DND-41 (cell line): ENCODE results near the gene ITPR3.
A peak's percentile ranks its signal among the peaks of the same experiment; 100 is the strongest.

ENCODE experiments used
- ATAC-seq: fragments of 200-7000 bp; cut with Tn5 transposase; 3 replicates; pipeline ENCODE4 v1.9.1; 2021; ENCODE audit warnings: low read depth; ENCODE audit not compliant: insufficient read depth
- DNase-seq: peaks from one replicate; pipeline ENCODE4 v3.0.0-alpha.2; 2020
- H2AFZ ChIP-seq: 2 replicates; pipeline ENCODE4 v1.6.0; 2012; ENCODE audit warnings: low read depth, low read length
- H3K27ac ChIP-seq: 2 replicates; pipeline ENCODE4 v1.5.1; 2012; ENCODE audit warnings: low read length, inconsistent platforms
- H3K27me3 ChIP-seq: fragments of 200-600 bp; sonication (generic); 2 replicates; pipeline ENCODE4 v1.6.0; 2012; ENCODE audit warnings: low read length, mild to moderate bottlenecking, inconsistent platforms; ENCODE audit not compliant: insufficient read depth, poor library complexity
- H3K36me3 ChIP-seq: 2 replicates; pipeline ENCODE4 v1.5.1; 2012; ENCODE audit warnings: low read length, inconsistent platforms; ENCODE audit not compliant: insufficient read depth
- H3K4me1 ChIP-seq: 2 replicates; pipeline ENCODE4 v1.5.1; 2012; ENCODE audit warnings: mild to moderate bottlenecking, low read length; ENCODE audit not compliant: insufficient read depth
- H3K4me2 ChIP-seq: 2 replicates; pipeline ENCODE4 v1.6.0; 2012; ENCODE audit warnings: mild to moderate bottlenecking, moderate library complexity, low read length, inconsistent platforms; ENCODE audit not compliant: insufficient read depth
- H3K4me3 ChIP-seq, 2 experiments: fragments of 200-600 bp in 1 of 2; shearing (Covaris generic) in 1 of 2; 2 replicates each; pipeline ENCODE4 v1.5.1; 2012 to 2016; ENCODE audit warnings: inconsistent platforms in 2 of 2, low read length in 2 of 2, mild to moderate bottlenecking in 2 of 2, low read depth in 1 of 2, moderate library complexity in 1 of 2
- H3K79me2 ChIP-seq: 2 replicates; pipeline ENCODE4 v1.6.0; 2012; ENCODE audit warnings: low read length, inconsistent platforms; ENCODE audit not compliant: insufficient read depth
- H3K9ac ChIP-seq: 2 replicates; pipeline ENCODE4 v1.6.0; 2012; ENCODE audit warnings: low read depth, mild to moderate bottlenecking, inconsistent platforms, low read length, moderate library complexity
- H3K9me3 ChIP-seq: 2 replicates; pipeline ENCODE4 v1.5.1; 2012; ENCODE audit warnings: low read length, moderate library complexity, mild to moderate bottlenecking, inconsistent platforms; ENCODE audit not compliant: insufficient read depth, severe bottlenecking
- H4K20me1 ChIP-seq: 2 replicates; pipeline ENCODE4 v1.6.0; 2012; ENCODE audit warnings: low read length; ENCODE audit not compliant: insufficient read depth
- CTCF ChIP-seq: IDR thresholded peaks from 2 replicates; pipeline ENCODE4 v1.5.1; 2012; ENCODE audit warnings: borderline replicate concordance, low read length, moderate library complexity, mild to moderate bottlenecking; ENCODE audit not compliant: poor library complexity, severe bottlenecking; ENCODE audit errors: extremely low read depth
- EZH2 ChIP-seq: IDR thresholded peaks from 3 replicates; pipeline ENCODE4 v1.6.1; 2012; ENCODE audit warnings: borderline replicate concordance, low read depth, mild to moderate bottlenecking, moderate library complexity, low read length, inconsistent platforms; ENCODE audit not compliant: severe bottlenecking

ITPR3 gene

GRCh38 chr6:33742837-33743236 lies 121.7 kb downstream of the ITPR3 start:
- H3K27ac ChIP-seq, result no peak overlapping the region
- no peaks in the 10 kb centered on the region for H3K79me2 ChIP-seq
- DNase-seq (no peak), ATAC-seq (no peak)
- no peak overlapping the region for H3K9ac ChIP-seq
- no peaks in the 10 kb centered on the region for H3K9me3 ChIP-seq
- TF ChIP-seq CTCF, result no peak
- TF ChIP-seq EZH2, result no peak
- no peaks in the 10 kb centered on the region for H3K36me3 ChIP-seq
- no peak overlapping the region for H2AFZ ChIP-seq
- peaks cover 8% of the 10 kb centered on the region; the same call in 1 of the 2 replicates for H4K20me1 ChIP-seq
- no peaks in the 10 kb centered on the region for H3K4me1 ChIP-seq
- H3K4me2 ChIP-seq, result no peak overlapping the region
- H3K27me3 ChIP-seq, result peaks cover 4% of the 10 kb centered on the region
- H3K4me3 ChIP-seq, result no peak overlapping the region

GRCh38 chr6:33744001-33744848 lies 123.1 kb downstream of the ITPR3 start:
- Histone ChIP-seq H3K4me2 (no peak overlapping the region), H3K9me3 (no peaks in the 10 kb centered on the region), H3K9ac (no peak overlapping the region), H3K27ac (no peak overlapping the region), H3K4me1 (no peaks in the 10 kb centered on the region), H3K27me3 (peaks cover 4% of the 10 kb centered on the region), H3K4me3 (no peak overlapping the region), H3K36me3 (no peaks in the 10 kb centered on the region), H2AFZ (no peak overlapping the region), H3K79me2 (no peaks in the 10 kb centered on the region), H4K20me1 (peaks cover 11% of the 10 kb centered on the region; the same call in 1 of the 2 replicates)
- DNase-seq (peak; percentile 74), ATAC-seq (peak; percentile 96)
- TF ChIP-seq EZH2, result no peak
- TF ChIP-seq CTCF, result peak; percentile 99

GRCh38 chr6:33744895-33745546 lies 123.9 kb downstream of the ITPR3 start:
- TF ChIP-seq CTCF (no peak), EZH2 (no peak)
- no peak overlapping the region for H3K4me3 ChIP-seq
- no peaks in the 10 kb centered on the region for H3K9me3 ChIP-seq
- no peak overlapping the region for H3K4me2 ChIP-seq
- 0 out of 3 replicates have a peak, but pooled peaks have one; percentile 17 for ATAC-seq
- H3K27ac ChIP-seq, result no peak overlapping the region
- no peaks in the 10 kb centered on the region for H3K36me3 ChIP-seq
- H3K9ac ChIP-seq, result no peak overlapping the region
- DNase-seq, result no peak
- H3K27me3 ChIP-seq, result peaks cover 4% of the 10 kb centered on the region
- H2AFZ ChIP-seq, result no peak overlapping the region
- no peaks in the 10 kb centered on the region for H3K79me2 ChIP-seq
- H4K20me1 ChIP-seq, result peaks cover 8% of the 10 kb centered on the region; the same call in 1 of the 2 replicates
- no peaks in the 10 kb centered on the region for H3K4me1 ChIP-seq
